HG02840 (cell line): ENCODE data around the gene TTR.

Source experiments
- ATAC-seq: cut with Tn5 transposase; IDR thresholded peaks from one replicate; pipeline ENCODE4 v1.9.1; 2021; ENCODE audit warnings: mild to moderate bottlenecking, moderate library complexity, moderate number of reproducible peaks; ENCODE audit not compliant: unreplicated experiment, low FRiP score

TTR gene

GRCh38 chr18:31612124-31612523, 20.4 kb downstream of the TTR start:
- ATAC-seq, result no peak

- ATAC-seq, result no peak
These were observed 22.4 kb downstream of the TTR start for GRCh38 chr18:31614044-31614443.

- no peak for ATAC-seq
These were observed 24.9 kb downstream of the TTR start for GRCh38 chr18:31616586-31616985.

GRCh38 chr18:31617031-31617717, 25.5 kb downstream of the TTR start:
- ATAC-seq, result no peak

- ATAC-seq, result no peak
These were observed 27.1 kb downstream of the TTR start for GRCh38 chr18:31618801-31619200.

- ATAC-seq, result no peak
These were observed 27.6 kb downstream of the TTR start for GRCh38 chr18:31619291-31619690.

GRCh38 chr18:31624892-31625640, 33.4 kb downstream of the TTR start:
- no peak for ATAC-seq

GRCh38 chr18:31626409-31626808, 34.7 kb downstream of the TTR start:
- no peak for ATAC-seq

GRCh38 chr18:31630549-31630948, 38.9 kb downstream of the TTR start:
- no peak for ATAC-seq

- no peak for ATAC-seq
These were observed 39.8 kb downstream of the TTR start for GRCh38 chr18:31631526-31631925.

GRCh38 chr18:31632356-31632755, 40.7 kb downstream of the TTR start:
- no peak for ATAC-seq

- ATAC-seq, result peak; percentile 16
These were observed 42.0 kb downstream of the TTR start for GRCh38 chr18:31633392-31634330.

GRCh38 chr18:31634331-31634713, 42.6 kb downstream of the TTR start:
- ATAC-seq, result peak; percentile 97

- ATAC-seq, result no peak
These were observed 44.7 kb downstream of the TTR start for GRCh38 chr18:31636387-31636786.

- ATAC-seq, result no peak
These were observed 45.8 kb downstream of the TTR start for GRCh38 chr18:31637445-31637844.

- no peak for ATAC-seq
These were observed 51.3 kb downstream of the TTR start for GRCh38 chr18:31643003-31643402.

GRCh38 chr18:31645411-31645810, 53.7 kb downstream of the TTR start:
- ATAC-seq, result no peak

- no peak for ATAC-seq
These were observed 54.9 kb downstream of the TTR start for GRCh38 chr18:31646332-31647126.

GRCh38 chr18:31647127-31647753, 55.6 kb downstream of the TTR start:
- no peak for ATAC-seq
